ENCODE data around the gene EFNA5.

- TF ChIP-seq ZBTB11 (CRISPR knock-in tag; IDR thresholded peaks at IDR 0.05) (no peak), POLR2AphosphoS5 (IDR thresholded peaks at IDR 0.05; ENCODE audit: low read length) (no peak), ATF3 (IDR thresholded peaks at IDR 0.05; ENCODE audit: borderline replicate concordance, extremely low read depth, low read depth, low read length) (no peak), CTCF (IDR thresholded peaks at IDR 0.05 in 2 of 3, conservative IDR thresholded peaks at IDR 0.05 in 1 of 3; ENCODE audit: control insufficient read depth in 2 of 3, extremely low read depth in 1 of 3, insufficient read depth in 1 of 3, low read depth in 3 of 3, low read length in 3 of 3) (no peak), MXI1 (IDR thresholded peaks at IDR 0.05; ENCODE audit: low read depth, low read length) (no peak), NFYA (IDR thresholded peaks at IDR 0.05; ENCODE audit: borderline replicate concordance, low read depth, low read length) (no peak), ATF7 (IDR thresholded peaks at IDR 0.05; ENCODE audit: low read depth) (no peak), BRCA1 (IDR thresholded peaks at IDR 0.05; ENCODE audit: low read depth, low read length) (no peak), POLR2A (IDR thresholded peaks at IDR 0.05; ENCODE audit: low read depth, low read length) (no peak), CREB1 (IDR thresholded peaks at IDR 0.05; ENCODE audit: low read depth) (no peak), EP300 (IDR thresholded peaks at IDR 0.05; ENCODE audit: borderline replicate concordance in 1 of 2, control insufficient read depth in 1 of 2, low read depth in 2 of 2, low read length in 2 of 2) (no peak), FOXM1 (IDR thresholded peaks at IDR 0.05; ENCODE audit: low read depth, low read length) (no peak), RCOR1 (conservative IDR thresholded peaks at IDR 0.05; ENCODE audit: low read depth, low read length) (no peak)
Measured at GRCh38 chr5:107535849-107536248, 134.9 kb downstream of the EFNA5 start.
